ENCODE data around the gene GPR84.

DNA sequence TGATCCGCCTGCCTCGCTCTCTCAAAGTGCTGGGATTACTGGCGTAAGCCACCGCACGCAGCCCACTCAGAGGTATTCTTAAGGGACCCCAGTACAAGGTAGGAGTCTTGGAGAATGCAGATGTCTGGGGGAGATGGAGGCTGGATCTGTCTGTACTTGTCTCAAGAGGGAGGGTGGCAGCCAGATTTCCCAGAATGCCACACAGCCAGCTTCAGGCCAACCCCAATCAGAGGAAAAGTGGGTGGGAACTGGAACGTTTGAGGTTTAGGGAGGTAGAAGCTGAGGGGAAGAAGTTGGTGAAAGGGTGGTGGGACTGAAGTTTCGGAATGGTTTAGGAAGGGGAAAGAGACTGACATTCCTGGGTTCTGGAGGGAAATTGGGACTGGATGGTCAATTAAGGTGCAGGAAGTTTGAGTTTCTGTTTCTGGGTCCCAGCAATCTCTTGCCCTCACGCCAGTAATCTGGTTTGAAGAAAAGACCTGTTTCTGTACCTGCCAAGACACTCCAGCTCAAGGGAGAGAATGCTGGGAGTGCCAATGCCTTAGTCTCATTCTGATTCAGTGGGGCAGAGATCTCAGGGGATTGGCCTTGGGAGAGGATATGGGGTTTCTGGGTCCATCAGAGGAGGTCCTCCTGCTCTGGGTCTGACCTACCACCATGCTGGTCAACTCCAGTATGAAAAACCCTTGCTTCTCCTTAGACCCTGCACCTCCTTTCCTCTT, 28.4 kb upstream of the GPR84 start:
- no peak for TF ChIP-seq ZNF274 (IDR thresholded peaks at IDR 0.05; ENCODE audit: low read depth, low read length)
- TF ChIP-seq YY1 (IDR thresholded peaks at IDR 0.05; ENCODE audit: insufficient read depth, insufficient read length), result no peak
- TF ChIP-seq SUZ12 (IDR thresholded peaks at IDR 0.05; ENCODE audit: extremely low read depth, insufficient read depth, insufficient read length), result no peak

All from NT2/D1 (cell line).